ENCODE data around the gene NOX3. TPM values are rescaled to one million over a fixed set of nuclear protein-coding genes. Genes with fewer than 3 reads are reported as not detected.

Gene NOX3, protein sequence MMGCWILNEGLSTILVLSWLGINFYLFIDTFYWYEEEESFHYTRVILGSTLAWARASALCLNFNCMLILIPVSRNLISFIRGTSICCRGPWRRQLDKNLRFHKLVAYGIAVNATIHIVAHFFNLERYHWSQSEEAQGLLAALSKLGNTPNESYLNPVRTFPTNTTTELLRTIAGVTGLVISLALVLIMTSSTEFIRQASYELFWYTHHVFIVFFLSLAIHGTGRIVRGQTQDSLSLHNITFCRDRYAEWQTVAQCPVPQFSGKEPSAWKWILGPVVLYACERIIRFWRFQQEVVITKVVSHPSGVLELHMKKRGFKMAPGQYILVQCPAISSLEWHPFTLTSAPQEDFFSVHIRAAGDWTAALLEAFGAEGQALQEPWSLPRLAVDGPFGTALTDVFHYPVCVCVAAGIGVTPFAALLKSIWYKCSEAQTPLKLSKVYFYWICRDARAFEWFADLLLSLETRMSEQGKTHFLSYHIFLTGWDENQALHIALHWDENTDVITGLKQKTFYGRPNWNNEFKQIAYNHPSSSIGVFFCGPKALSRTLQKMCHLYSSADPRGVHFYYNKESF
- not detected for total RNA-seq

DNA sequence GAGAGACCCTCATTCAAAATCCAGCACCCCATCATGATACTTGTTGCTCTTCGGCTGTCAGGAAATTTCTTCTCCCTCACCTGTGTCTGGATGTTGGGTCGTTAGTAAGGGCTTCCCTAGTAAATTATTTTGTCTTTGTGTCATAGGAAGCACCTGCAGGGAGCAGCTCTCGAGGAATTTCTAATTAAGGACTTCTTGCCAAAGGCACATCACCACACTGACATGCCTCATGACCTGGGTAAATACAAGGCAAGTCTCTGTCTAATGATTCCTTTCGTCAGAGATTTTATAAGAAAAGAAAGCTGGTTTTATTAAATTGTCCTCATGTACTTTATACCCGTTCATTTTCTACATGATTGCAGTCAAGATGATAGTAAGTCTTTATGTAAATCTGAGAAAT lies at the start of gene NOX3:
NOX3 (minus strand) TSS at position 74 of the 400 bp plus-strand sequence; CDS start at position 35, 39 bp downstream.
- DNase-seq (ENCODE audit: extremely low spot score in 2 of 2) = no peak
- H3K4me3 ChIP-seq = no peak within 1 kb of the TSS
- no peaks in the 10 kb centered on the region for H3K9me3 ChIP-seq
- no peaks in the 10 kb centered on the region for H3K4me1 ChIP-seq
- H3K36me3 ChIP-seq = no peaks in the 10 kb centered on the region
- intact Hi-C loops (cut with DNase I) = no loop called here
- H3K27ac ChIP-seq = no peak within 1 kb of the TSS
- no peaks in the 10 kb centered on the region for H3K27me3 ChIP-seq
- TF ChIP-seq, protein P1, sequence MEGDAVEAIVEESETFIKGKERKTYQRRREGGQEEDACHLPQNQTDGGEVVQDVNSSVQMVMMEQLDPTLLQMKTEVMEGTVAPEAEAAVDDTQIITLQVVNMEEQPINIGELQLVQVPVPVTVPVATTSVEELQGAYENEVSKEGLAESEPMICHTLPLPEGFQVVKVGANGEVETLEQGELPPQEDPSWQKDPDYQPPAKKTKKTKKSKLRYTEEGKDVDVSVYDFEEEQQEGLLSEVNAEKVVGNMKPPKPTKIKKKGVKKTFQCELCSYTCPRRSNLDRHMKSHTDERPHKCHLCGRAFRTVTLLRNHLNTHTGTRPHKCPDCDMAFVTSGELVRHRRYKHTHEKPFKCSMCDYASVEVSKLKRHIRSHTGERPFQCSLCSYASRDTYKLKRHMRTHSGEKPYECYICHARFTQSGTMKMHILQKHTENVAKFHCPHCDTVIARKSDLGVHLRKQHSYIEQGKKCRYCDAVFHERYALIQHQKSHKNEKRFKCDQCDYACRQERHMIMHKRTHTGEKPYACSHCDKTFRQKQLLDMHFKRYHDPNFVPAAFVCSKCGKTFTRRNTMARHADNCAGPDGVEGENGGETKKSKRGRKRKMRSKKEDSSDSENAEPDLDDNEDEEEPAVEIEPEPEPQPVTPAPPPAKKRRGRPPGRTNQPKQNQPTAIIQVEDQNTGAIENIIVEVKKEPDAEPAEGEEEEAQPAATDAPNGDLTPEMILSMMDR (IDR thresholded peaks at IDR 0.05) = no peak
- TF ChIP-seq POLR2AphosphoS5 (IDR thresholded peaks at IDR 0.05; ENCODE audit: insufficient read depth in 1 of 2, low read depth in 1 of 2) = no peak
- no peak for TF ChIP-seq POLR2A (IDR thresholded peaks at IDR 0.05)

DNA sequence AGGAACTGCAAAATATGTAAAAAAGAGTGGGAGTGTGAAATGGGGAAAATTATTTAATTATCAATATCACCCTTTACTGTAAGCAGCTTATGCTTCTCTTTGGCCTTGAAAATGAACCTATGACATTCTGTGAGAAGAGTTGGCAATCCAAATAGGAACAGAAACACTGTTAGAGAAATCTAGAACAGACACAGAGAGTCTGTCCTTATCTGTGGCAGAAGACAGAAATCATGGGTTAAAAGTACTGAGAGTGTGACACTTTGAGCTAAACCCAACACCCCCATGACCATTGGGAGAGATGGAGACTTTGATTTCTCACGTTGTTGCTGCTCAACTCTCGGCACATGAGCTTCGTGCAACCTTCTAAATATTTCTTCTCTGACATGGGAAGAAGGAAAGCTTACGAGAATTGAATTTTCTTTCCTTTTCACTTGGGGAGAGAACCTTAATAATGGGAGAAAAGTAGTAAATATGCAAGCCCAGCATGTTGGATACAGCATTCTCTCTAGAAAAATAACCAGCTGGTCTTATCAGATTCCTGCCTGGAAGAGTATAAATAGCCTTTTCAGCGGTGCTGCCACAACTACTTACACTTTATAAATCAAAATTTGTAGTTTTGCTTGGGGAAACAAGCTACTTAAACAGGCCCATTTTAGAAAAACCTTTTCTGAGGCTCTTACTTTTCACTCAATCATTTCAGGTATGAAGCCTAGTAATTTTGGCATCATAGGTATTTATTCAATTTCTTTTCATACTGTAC lies 49.4 kb upstream of the NOX3 start:
- intact Hi-C loops (cut with DNase I) = no loop called here
- Histone ChIP-seq H3K36me3 (no peaks in the 10 kb centered on the region), H3K4me3 (no peak overlapping the region), H3K9me3 (no peaks in the 10 kb centered on the region), H3K27ac (no peak overlapping the region), H3K4me1 (no peaks in the 10 kb centered on the region), H3K27me3 (no peaks in the 10 kb centered on the region)
- DNase-seq (ENCODE audit: extremely low spot score in 2 of 2) = no peak
- no peak for TF ChIP-seq POLR2AphosphoS5 (IDR thresholded peaks at IDR 0.05; ENCODE audit: insufficient read depth in 1 of 2, low read depth in 1 of 2)
- TF ChIP-seq POLR2A (IDR thresholded peaks at IDR 0.05) = no peak
- TF ChIP-seq, protein P1 (IDR thresholded peaks at IDR 0.05) = no peak

DNA sequence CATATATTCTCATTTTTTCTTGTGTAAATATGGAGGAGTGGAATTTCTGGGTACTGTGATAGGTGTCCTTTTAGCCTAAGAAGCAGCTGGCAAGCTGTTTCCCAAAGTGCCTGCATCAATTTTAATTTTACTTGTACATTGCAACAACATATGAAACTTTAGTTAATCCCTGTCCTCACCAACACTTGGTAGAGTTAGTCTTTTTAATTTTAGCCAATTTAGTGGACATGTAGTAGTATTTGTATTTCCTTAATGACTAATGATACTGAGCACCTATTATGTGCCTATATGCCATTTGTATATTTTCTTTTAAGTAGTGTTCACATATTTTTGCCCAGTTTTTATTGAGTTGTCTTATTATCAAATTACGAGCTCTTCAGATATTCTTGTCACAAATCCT lies 46.8 kb upstream of the NOX3 start:
- TF ChIP-seq, protein P1 (IDR thresholded peaks at IDR 0.05) = no peak
- no peak for TF ChIP-seq POLR2AphosphoS5 (IDR thresholded peaks at IDR 0.05; ENCODE audit: insufficient read depth in 1 of 2, low read depth in 1 of 2)
- no peak for TF ChIP-seq POLR2A (IDR thresholded peaks at IDR 0.05)
- Histone ChIP-seq H3K27ac (no peak overlapping the region), H3K4me3 (no peak overlapping the region), H3K9me3 (no peaks in the 10 kb centered on the region), H3K4me1 (no peaks in the 10 kb centered on the region), H3K27me3 (no peaks in the 10 kb centered on the region), H3K36me3 (no peaks in the 10 kb centered on the region)
- intact Hi-C loops (cut with DNase I) = no loop called here
- no peak for DNase-seq (ENCODE audit: extremely low spot score in 2 of 2)

DNA sequence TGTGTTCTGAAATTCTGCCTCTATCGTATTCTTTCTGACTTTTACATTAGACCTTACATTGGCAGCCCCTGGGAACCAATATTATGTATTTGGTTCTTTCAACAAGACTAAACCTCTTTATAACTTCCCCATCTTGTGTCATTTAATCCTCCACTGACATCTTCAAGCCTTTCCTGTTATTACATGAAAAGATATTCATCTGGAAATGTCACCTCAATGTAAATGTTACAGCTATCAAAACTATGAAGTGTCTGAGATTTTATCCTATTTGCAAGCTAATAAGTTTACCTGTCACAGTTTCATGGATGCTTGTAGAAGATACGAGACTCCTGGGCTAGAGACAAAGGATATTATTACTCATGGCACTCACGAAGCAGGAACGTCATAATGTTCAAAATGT lies 43.9 kb upstream of the NOX3 start:
- Histone ChIP-seq H3K27ac (no peak overlapping the region), H3K27me3 (no peaks in the 10 kb centered on the region), H3K36me3 (no peaks in the 10 kb centered on the region), H3K4me3 (no peak overlapping the region), H3K9me3 (no peaks in the 10 kb centered on the region), H3K4me1 (no peaks in the 10 kb centered on the region)
- intact Hi-C loops (cut with DNase I) = loop anchor here (10.0 kb wide), 1 partner anchor 175 kb away; no protein-coding TSS in a partner anchor
- DNase-seq (ENCODE audit: extremely low spot score in 2 of 2) = no peak
- TF ChIP-seq, protein P1 (IDR thresholded peaks at IDR 0.05) = no peak
- no peak for TF ChIP-seq POLR2AphosphoS5 (IDR thresholded peaks at IDR 0.05; ENCODE audit: insufficient read depth in 1 of 2, low read depth in 1 of 2)
- TF ChIP-seq POLR2A (IDR thresholded peaks at IDR 0.05) = no peak

Data from vagina (tissue), 2 donors.